Fibroblast of skin of abdomen (primary cell): ENCODE results near the gene USP3.
A peak's percentile ranks its signal among the peaks of the same experiment; 100 is the strongest.

Experiments
- DNase-seq: peaks from one replicate; pipeline ENCODE4 v3.0.0-alpha.2; 2013

USP3 gene

GRCh38 chr15:63497642-63498467 is 6.5 kb upstream of the USP3 start:
- DNase-seq = no peak

- no peak for DNase-seq
Measured at GRCh38 chr15:63499175-63499549, 5.2 kb upstream of the USP3 start.

- no peak for DNase-seq
Measured at GRCh38 chr15:63499611-63500010, 4.8 kb upstream of the USP3 start.

- no peak for DNase-seq
Measured at GRCh38 chr15:63500265-63501250, 3.8 kb upstream of the USP3 start.

- peak; percentile 92 for DNase-seq
Measured at GRCh38 chr15:63501256-63502089, 2.9 kb upstream of the USP3 start.

- DNase-seq = no peak
Measured at GRCh38 chr15:63502137-63502766, 2.1 kb upstream of the USP3 start.

- DNase-seq = peak; percentile 68
Measured at GRCh38 chr15:63502843-63503738, 1.3 kb upstream of the USP3 start.

- DNase-seq = peak; percentile 67
Measured at GRCh38 chr15:63503739-63504246, 600 bp upstream of the USP3 start.

GRCh38 chr15:63504979-63505841 is 817 bp downstream of the USP3 start:
- DNase-seq = peak; percentile 44

- no peak for DNase-seq
Measured at GRCh38 chr15:63505842-63506222, 1.4 kb downstream of the USP3 start.

GRCh38 chr15:63506537-63507035 is 2.2 kb downstream of the USP3 start:
- no peak for DNase-seq

- DNase-seq = no peak
Measured at GRCh38 chr15:63507878-63508818, 3.8 kb downstream of the USP3 start.

GRCh38 chr15:63509056-63509954 is 4.9 kb downstream of the USP3 start:
- no peak for DNase-seq

- DNase-seq = peak; percentile 81
Measured at GRCh38 chr15:63509955-63510940, 5.9 kb downstream of the USP3 start.

- DNase-seq = no peak
Measured at GRCh38 chr15:63512148-63512547, 7.8 kb downstream of the USP3 start.

- no peak for DNase-seq
Measured at GRCh38 chr15:63513271-63513670, 8.9 kb downstream of the USP3 start.
